ENCODE results near the gene GAPVD1. TPM values are rescaled to one million over a fixed set of nuclear protein-coding genes. Genes with fewer than 3 reads are reported as not detected.

Gene GAPVD1
- total and polyA plus RNA-seq, 8 donors = 6.2 to 23.3 (median 16.0) TPM

DNA sequence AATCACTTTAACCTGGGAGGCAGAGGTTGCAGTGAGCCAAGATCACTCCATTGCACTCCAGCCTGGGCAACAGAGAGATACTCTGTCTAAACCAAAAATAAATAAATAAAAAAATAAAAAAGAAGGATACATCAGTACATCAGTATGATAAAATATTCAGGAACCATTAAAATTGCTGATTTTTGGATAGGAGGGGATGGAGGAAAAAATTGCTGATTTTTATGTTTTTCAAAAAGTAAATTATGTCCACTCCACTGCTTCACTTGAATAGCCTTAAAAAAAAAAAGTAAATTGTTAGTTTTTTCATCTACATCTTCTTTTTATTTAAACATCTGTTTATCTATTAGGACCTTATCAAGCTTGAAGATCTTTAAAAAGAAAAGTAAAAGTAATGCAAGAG lies 7.4 kb upstream of the GAPVD1 start:
- Histone ChIP-seq H3K27ac (no peak overlapping the region), H3K4me1 (no peaks in the 10 kb centered on the region), H3K4me3 (no peak overlapping the region), H3K27me3 (no peaks in the 10 kb centered on the region), H3K36me3 (no peaks in the 10 kb centered on the region), H3K9me3 (no peaks in the 10 kb centered on the region)
- intact Hi-C loops (cut with DNase I) = no loop called here
- TF ChIP-seq, protein P1, sequence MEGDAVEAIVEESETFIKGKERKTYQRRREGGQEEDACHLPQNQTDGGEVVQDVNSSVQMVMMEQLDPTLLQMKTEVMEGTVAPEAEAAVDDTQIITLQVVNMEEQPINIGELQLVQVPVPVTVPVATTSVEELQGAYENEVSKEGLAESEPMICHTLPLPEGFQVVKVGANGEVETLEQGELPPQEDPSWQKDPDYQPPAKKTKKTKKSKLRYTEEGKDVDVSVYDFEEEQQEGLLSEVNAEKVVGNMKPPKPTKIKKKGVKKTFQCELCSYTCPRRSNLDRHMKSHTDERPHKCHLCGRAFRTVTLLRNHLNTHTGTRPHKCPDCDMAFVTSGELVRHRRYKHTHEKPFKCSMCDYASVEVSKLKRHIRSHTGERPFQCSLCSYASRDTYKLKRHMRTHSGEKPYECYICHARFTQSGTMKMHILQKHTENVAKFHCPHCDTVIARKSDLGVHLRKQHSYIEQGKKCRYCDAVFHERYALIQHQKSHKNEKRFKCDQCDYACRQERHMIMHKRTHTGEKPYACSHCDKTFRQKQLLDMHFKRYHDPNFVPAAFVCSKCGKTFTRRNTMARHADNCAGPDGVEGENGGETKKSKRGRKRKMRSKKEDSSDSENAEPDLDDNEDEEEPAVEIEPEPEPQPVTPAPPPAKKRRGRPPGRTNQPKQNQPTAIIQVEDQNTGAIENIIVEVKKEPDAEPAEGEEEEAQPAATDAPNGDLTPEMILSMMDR (IDR thresholded peaks at IDR 0.05) = no peak
- no peak for DNase-seq
- no peak for FAIRE-seq
- no peak for ATAC-seq

DNA sequence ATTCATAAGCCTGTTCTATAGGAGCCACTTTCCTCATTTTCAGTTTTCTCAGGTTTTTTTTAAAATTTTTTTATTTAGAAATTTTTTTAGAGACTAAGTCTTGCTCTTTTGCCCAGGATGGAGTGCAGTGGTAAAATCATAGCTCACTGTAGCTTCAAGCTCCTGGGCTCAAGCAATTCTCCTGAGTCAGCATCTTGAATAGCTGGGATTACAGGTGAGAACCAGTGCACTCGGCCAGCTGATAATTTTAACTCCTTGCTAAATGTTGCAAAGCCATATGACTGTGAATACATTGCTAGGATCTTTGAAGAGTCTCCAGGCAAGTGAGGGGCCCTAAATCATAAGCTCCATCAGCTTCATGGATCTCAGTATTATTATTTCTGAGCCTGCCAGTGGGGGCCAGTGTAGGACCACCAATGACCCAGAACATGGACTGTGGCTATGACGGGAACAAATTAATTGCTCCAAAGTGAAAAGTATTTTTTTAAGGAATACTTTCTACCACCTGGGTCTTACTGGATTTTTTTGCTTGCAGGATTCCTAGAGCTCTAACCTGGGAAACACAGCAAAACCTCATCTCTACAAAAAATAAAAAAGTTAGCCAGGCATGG lies 5.7 kb upstream of the GAPVD1 start:
- ATAC-seq = peak in 3 of 4 donors; percentile 70 to 77 (median 71)
- DNase-seq = no peak

DNA sequence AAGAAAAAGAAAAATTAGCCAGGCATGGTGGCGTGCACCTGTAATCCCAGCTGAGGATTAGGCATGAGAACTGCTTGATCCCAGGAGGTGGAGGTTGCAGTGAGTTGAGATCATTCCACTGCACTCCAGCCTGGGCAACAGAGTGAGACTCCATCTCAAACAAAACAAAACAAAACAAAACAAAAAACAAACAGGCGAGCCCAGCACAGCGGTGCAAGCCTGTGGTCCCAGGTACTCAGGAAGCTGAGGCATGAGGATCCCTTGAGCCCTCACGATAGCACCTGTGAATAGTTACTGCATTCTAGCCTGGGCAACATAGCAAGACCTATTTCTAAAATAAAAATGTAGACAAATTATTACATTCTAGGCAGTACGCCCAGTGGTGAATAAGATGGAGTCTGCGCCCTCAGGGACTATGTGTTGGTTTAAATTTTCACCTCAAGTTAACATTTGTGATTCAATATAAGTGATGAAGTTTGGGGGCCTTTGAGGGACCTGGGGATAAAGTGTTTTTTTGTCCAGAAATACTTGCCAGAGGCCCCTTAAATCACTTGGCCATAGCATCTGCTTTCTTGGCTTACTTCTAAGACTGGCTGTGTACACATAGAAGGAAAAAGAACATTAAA lies 3.4 kb upstream of the GAPVD1 start:
- no peak for FAIRE-seq
- intact Hi-C loops (cut with DNase I) = no loop called here

More for the DNA sequence above, 5.7 kb upstream of the GAPVD1 start:
- TF ChIP-seq, protein P1 (IDR thresholded peaks at IDR 0.05) = no peak
- Histone ChIP-seq H3K27me3 (no peaks in the 10 kb centered on the region), H3K36me3 (no peaks in the 10 kb centered on the region), H3K4me1 (no peaks in the 10 kb centered on the region), H3K4me3 (no peak overlapping the region), H3K9me3 (no peaks in the 10 kb centered on the region), H3K27ac (no peak overlapping the region)
- intact Hi-C loops (cut with DNase I) = no loop called here
- FAIRE-seq = no peak
- 20 to 26% methylated on average over 2 of the region's 2 CpGs for WGBS, 2 donors

DNA sequence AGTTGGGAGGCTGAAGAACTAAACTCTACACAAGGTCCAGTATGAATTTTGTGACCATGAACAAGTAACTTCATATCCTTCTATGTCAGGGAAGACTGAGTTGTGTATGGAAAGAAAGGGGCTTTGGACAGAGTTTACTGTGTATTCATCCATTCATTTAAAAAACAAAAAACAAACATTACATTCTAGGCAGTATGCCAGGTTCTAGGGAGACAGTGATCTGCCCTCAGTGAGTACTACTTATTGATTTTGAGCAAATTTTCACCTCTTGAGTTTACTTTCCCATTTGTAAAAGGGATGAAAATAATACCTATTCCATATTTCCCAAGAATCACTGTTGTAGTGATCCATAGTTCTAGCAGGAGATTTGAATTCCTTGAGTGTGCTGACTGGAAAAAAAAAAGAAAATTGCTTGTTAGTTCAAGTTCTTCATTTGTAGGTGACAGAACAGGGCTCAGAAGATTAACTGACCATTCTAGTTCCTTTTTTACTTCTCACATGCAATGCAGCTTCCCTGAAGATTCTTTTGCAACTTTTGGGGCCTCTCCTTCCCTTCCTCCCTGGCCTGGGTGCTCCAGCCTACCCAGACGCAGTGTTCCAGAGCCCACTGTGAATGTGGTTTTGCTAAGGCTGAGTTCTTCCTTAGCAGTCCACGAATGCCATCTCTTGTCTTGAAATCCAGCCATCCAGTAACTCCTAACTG lies 2.6 kb upstream of the GAPVD1 start:
- intact Hi-C loops (cut with DNase I) = no loop called here
- no peaks in the 10 kb centered on the region for H3K9me3 ChIP-seq
- H3K27me3 ChIP-seq = no peaks in the 10 kb centered on the region
- no peak for ATAC-seq
- H3K4me1 ChIP-seq = peaks cover 0 to 8% (median 6%) of the 10 kb centered on the region in 3 donors
- TF ChIP-seq, protein P1 (IDR thresholded peaks at IDR 0.05) = no peak
- 57 to 74% methylated on average over 2 of the region's 2 CpGs for WGBS, 2 donors
- no peaks in the 10 kb centered on the region for H3K36me3 ChIP-seq
- H3K4me3 ChIP-seq = no peak overlapping the region
- no peak overlapping the region for H3K27ac ChIP-seq
- FAIRE-seq = no peak
- no peak for DNase-seq

More for the DNA sequence above, 3.4 kb upstream of the GAPVD1 start:
- ATAC-seq = no peak
- TF ChIP-seq, protein P1 (IDR thresholded peaks at IDR 0.05) = no peak
- Histone ChIP-seq H3K36me3 (no peaks in the 10 kb centered on the region), H3K4me3 (no peak overlapping the region), H3K9me3 (no peaks in the 10 kb centered on the region), H3K27me3 (no peaks in the 10 kb centered on the region), H3K4me1 (peaks cover 0 to 8% (median 6%) of the 10 kb centered on the region in 3 donors), H3K27ac (no peak overlapping the region)
- 94 to 95% methylated on average over 6 of the region's 6 CpGs for WGBS, 2 donors
- DNase-seq = no peak

DNA sequence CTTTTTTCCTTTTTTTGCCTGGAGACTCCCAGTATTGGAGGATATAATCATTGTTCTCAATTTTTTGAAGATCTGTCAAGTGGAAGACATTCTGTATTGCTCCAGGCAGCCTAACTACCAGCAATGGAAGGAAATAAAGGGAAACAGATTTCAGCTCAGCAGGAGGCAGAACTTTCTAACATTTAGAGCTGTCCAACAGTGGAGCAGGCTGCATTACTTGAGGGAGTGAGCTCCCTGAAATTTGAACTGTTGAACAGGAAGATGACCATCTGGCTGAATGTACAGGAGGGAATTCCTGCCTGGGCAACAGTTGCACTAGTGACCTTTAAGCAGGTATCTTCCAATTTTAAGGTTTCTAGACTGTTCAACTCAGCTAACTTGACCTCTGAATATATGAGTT lies 1.1 kb upstream of the GAPVD1 start:
- no peak for ATAC-seq

More for the DNA sequence above, 1.1 kb upstream of the GAPVD1 start:
- no peaks in the 10 kb centered on the region for H3K27me3 ChIP-seq
- H3K9me3 ChIP-seq = no peaks in the 10 kb centered on the region
- no peaks in the 10 kb centered on the region for H3K36me3 ChIP-seq
- no peak for DNase-seq
- no peak for FAIRE-seq
- peaks cover 0 to 8% (median 6%) of the 10 kb centered on the region in 3 donors for H3K4me1 ChIP-seq
- TF ChIP-seq, protein P1 (IDR thresholded peaks at IDR 0.05) = no peak
- peak overlapping the region in 1 of 4 donors; percentile 77 for H3K27ac ChIP-seq
- no peak overlapping the region for H3K4me3 ChIP-seq
- intact Hi-C loops (cut with DNase I) = no loop called here
